K562 (cell line): ENCODE results near the gene GZMM.

Experiments used
- ATF1 ChIP-seq, 2 experiments: fragments of 450-650 bp in 1 of 2; IDR thresholded peaks; 2 replicates each; pipeline ENCODE4 v1.6.1; 2016; ENCODE audit warnings: missing compliant biosample characterization in 1 of 2, missing genetic modification characterization in 1 of 2
- CHD2 ChIP-seq: IDR thresholded peaks from 2 replicates; pipeline ENCODE4 v1.6.1; 2011; ENCODE audit warnings: low read depth, low read length
- HMG20A ChIP-seq: fragments of 450-650 bp; formaldehyde crosslinking; conservative IDR thresholded peaks from 2 replicates; pipeline ENCODE4 v1.4.0; 2020; ENCODE audit warnings: mild to moderate bottlenecking, mixed read lengths
- PHF8 ChIP-seq: fragments of 200-600 bp; sonication (generic); IDR thresholded peaks from 2 replicates; pipeline ENCODE4 v1.6.1; 2012; ENCODE audit warnings: mixed run types, mild to moderate bottlenecking, inconsistent platforms, low read length, moderate library complexity, borderline replicate concordance
- RNF2 ChIP-seq: sonication (generic); IDR thresholded peaks from 2 replicates; pipeline ENCODE4 v1.6.1; 2016
- ZFP36 ChIP-seq: fragments of 150-350 bp; IDR thresholded peaks from 2 replicates; pipeline ENCODE4 v1.6.1; 2018; ENCODE audit warnings: low read length, low read depth; ENCODE audit not compliant: partially characterized antibody
- ZNF174 ChIP-seq: fragments of 250-450 bp; sonication (Bioruptor Pico); IDR thresholded peaks from 2 replicates; pipeline ENCODE4 v1.4.0; 2020; ENCODE audit warnings: mild to moderate bottlenecking
- ZNF232 ChIP-seq: sonication (generic); formaldehyde crosslinking; IDR thresholded peaks from 2 replicates; pipeline ENCODE4 v1.8.0; 2022; ENCODE audit warnings: mild to moderate bottlenecking, missing genetic modification reagents
- ZNF589 ChIP-seq: fragments of 200-800 bp; sonication (Bioruptor generic); IDR thresholded peaks from 2 replicates; pipeline ENCODE4 v1.6.1; 2016; ENCODE audit warnings: low read depth, missing genetic modification characterization, missing compliant biosample characterization
- ZSCAN29 ChIP-seq: fragments of 450-650 bp; IDR thresholded peaks from 2 replicates; pipeline ENCODE4 v1.6.1; 2017
- TF ChIP-seq, protein P1 (sequence below), 3 experiments: IDR thresholded peaks in 2 of 3; conservative IDR thresholded peaks in 1 of 3; 2 replicates each; pipeline ENCODE4 v1.5.1; 2011 to 2012; ENCODE audit warnings: low read length in 3 of 3, mild to moderate bottlenecking in 3 of 3, control low read depth in 2 of 3, improper control_type of control experiment in 1 of 3, inconsistent platforms in 1 of 3, low read depth in 1 of 3, mixed read lengths in 1 of 3, moderate library complexity in 1 of 3; ENCODE audit not compliant: insufficient read depth in 2 of 3
- TF ChIP-seq, protein P2 (sequence below), 2 experiments: IDR thresholded peaks in 1 of 2; conservative IDR thresholded peaks in 1 of 2; 2 replicates each; pipeline ENCODE4 v1.6.1; 2016; ENCODE audit warnings: low read depth in 2 of 2, mild to moderate bottlenecking in 1 of 2, missing compliant biosample characterization in 1 of 2, missing genetic modification characterization in 1 of 2, moderate library complexity in 1 of 2

DNA sequence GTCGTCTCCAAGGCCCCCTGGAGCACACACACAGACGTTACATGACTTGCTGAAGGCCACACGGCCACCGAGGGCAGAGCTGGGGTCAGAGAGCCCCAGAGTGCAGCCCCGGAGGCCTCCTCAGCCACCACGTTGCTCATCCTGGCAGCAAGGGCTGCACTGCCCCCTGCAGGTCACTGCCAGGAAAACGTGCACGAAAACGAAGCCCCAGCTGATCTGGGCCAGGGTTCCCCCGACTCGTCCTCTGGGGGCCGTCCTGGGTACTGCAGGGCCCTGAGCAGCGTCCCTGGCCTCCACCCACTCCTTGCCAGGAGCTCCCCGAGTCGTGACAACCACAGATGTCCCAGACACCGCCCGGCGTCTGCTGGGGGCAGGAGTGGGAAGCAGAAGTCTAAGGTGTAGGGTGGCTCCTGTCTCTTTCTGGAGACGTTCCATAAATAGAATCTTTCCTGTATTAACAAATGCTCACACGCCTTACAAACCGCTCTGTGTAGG is 33.2 kb upstream of the GZMM start:
- TF ChIP-seq ATF1 (CRISPR knock-in tag; IDR thresholded peaks at IDR 0.05) (no peak), ATF1 (tag; IDR thresholded peaks at IDR 0.05) (peak; percentile 34; the same call in 1 of the 2 replicates), ZNF174 (CRISPR knock-in tag) (no peak), ZNF232 (no peak), ZFP36 (peak; percentile 79), CHD2 (no peak), HMG20A (CRISPR knock-in tag) (no peak), ZSCAN29 (no peak), ZNF589 (no peak), PHF8 (no peak), RNF2 (no peak)
- TF ChIP-seq, protein P1, sequence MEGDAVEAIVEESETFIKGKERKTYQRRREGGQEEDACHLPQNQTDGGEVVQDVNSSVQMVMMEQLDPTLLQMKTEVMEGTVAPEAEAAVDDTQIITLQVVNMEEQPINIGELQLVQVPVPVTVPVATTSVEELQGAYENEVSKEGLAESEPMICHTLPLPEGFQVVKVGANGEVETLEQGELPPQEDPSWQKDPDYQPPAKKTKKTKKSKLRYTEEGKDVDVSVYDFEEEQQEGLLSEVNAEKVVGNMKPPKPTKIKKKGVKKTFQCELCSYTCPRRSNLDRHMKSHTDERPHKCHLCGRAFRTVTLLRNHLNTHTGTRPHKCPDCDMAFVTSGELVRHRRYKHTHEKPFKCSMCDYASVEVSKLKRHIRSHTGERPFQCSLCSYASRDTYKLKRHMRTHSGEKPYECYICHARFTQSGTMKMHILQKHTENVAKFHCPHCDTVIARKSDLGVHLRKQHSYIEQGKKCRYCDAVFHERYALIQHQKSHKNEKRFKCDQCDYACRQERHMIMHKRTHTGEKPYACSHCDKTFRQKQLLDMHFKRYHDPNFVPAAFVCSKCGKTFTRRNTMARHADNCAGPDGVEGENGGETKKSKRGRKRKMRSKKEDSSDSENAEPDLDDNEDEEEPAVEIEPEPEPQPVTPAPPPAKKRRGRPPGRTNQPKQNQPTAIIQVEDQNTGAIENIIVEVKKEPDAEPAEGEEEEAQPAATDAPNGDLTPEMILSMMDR (IDR thresholded peaks at IDR 0.05 in 2 of 3, conservative IDR thresholded peaks at IDR 0.05 in 1 of 3; ENCODE audit: insufficient read depth in 2 of 3, low read depth in 1 of 3, low read length in 3 of 3): peak; percentile 99 to 100 (median 99)
- TF ChIP-seq, protein P2, sequence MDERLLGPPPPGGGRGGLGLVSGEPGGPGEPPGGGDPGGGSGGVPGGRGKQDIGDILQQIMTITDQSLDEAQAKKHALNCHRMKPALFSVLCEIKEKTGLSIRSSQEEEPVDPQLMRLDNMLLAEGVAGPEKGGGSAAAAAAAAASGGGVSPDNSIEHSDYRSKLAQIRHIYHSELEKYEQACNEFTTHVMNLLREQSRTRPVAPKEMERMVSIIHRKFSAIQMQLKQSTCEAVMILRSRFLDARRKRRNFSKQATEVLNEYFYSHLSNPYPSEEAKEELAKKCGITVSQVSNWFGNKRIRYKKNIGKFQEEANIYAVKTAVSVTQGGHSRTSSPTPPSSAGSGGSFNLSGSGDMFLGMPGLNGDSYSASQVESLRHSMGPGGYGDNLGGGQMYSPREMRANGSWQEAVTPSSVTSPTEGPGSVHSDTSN (CRISPR knock-in tag; IDR thresholded peaks at IDR 0.05; ENCODE audit: low read depth): no peak
- TF ChIP-seq, protein P2 (tag; conservative IDR thresholded peaks at IDR 0.05; ENCODE audit: low read depth): no peak
